GM21367 (cell line): ENCODE measurements around the gene FAM229B.
"Not testable (repeated sequence)": the region's sequence is repeated elsewhere in the genome, so short reads cannot be mapped to it uniquely, and the experiment has no call there.

Experiments
- ATAC-seq: cut with Tn5 transposase; IDR thresholded peaks from one replicate; pipeline ENCODE4 v1.9.1; 2021; ENCODE audit not compliant: unreplicated experiment

FAM229B gene

GRCh38 chr6:112087136-112087911 lies at the start of gene FAM229B, which contains the start of gene TUBE1:
Gene FAM229B (plus strand): TSS chr6:112087591. CDS start chr6:112099284, 11,693 bp downstream.
Gene TUBE1 (minus strand): TSS chr6:112087482. CDS start chr6:112087434, 48 bp downstream.
- peak; percentile 99 for ATAC-seq

DNA sequence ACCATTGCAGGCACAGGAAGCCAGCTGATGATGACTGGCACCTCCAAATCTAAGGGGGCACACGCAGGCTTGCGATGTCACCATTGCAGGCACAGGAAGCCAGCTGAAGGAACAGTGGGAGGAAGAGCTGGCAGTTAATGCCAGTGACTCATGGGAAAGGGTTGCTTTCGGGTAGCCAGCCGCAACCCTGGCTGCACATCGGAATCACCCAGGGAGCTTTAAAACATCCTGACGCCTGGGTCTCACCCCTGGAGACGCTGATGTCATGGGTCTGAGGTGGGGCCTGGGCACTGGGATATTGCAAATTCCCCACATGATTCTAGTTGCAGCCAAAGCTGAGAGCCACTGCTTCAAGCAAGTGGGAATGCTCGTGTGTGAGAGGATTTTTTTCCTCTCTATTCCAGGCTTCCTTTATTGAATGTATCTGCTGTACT lies 49.6 kb upstream of the FAM229B start:
- ATAC-seq: no peak

DNA sequence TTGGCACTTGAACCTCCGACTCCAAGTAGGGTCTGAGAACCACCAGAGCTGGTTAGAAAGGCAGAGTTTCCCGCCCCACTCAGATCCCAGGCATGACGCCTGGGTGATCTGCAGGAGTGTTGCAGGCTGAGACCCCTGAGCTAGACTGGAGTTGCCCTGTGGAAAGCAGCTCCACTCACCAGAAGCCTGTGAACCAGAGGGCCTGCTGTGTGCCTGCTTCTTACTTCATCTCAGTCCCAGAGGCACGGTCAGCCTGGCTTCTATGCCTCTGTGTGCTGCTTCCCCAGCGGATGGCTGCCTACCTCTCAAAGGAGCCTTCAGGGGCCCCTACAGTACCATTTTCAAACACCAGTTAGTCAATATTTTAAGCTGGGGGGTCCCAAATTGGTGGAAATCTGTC lies 49.1 kb upstream of the FAM229B start:
- no peak for ATAC-seq

GRCh38 chr6:112038756-112039430 lies 48.5 kb upstream of the FAM229B start:
- ATAC-seq: no peak

GRCh38 chr6:112039431-112039770 lies 48.0 kb upstream of the FAM229B start:
- no peak for ATAC-seq

- no peak for ATAC-seq
Observed at GRCh38 chr6:112040956-112041355, 46.4 kb upstream of the FAM229B start.

- ATAC-seq: no peak
Observed at GRCh38 chr6:112041535-112041934, 45.9 kb upstream of the FAM229B start.

DNA sequence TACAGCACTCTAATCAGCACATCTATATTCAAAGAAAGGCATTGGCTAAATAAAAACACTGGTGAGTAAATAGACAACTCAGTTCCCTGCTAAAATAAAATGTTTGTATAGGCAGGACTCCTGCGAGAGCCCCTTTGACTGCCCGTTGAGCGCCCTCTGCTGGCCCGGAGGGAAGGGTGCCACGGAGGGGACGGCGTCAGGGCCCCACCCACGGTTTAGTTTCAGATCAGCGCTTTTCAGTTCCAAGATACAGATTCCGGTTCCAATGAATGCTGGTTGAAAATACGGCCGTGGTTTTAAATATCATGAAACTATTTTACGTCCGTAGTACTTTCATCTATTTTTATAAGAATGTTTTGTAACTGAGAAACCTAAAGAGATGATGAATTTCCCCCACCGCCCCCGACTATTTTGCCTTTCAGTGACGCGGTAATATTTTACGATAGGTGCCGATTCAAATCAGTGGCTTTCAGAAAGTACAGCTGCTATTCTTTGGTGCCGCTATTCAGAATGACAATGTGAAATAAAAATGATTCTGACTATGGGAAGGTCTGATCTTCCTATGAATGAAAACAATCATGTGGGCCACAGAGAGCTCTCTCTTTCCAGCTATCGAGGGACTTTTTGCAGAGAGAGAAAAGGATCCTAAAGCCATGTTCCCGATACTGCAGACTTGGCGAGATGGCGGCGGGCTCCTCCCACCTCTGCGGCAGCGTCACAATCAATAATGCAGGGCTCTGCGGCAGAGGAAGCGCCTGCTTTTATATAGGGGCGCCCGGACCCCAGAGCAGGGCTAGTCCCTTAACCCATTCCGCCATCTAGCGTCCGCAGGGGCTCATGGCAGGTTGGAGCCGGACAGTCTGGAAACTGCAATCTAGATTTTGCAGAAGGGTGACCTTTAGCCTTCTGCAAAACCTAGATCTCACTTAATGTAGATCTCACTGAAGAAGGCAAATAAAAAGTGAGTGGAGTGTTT lies 44.1 kb upstream of the FAM229B start:
- peak; percentile 90 for ATAC-seq

DNA sequence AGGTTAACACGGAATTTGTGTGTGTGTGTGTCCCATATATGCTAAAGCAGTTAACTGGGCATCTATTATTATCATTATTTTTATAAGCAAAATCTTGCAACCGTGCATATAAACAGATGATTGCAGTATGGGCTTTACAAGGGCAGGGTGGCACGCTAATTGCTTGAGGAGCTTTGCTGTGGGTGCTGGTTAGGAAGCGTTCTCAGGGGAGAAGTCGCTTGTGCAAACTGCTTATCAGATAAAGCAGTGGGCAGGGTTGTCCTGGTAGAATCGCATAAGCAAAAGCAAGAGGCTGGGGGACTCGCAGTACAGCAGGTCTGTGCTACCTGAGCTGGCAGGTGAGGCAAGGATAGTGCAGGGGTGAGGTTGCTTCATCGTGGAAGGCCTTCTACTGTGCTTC lies 43.2 kb upstream of the FAM229B start:
- ATAC-seq: no peak

- ATAC-seq: no peak
Observed at GRCh38 chr6:112044856-112045255, 42.5 kb upstream of the FAM229B start.

DNA sequence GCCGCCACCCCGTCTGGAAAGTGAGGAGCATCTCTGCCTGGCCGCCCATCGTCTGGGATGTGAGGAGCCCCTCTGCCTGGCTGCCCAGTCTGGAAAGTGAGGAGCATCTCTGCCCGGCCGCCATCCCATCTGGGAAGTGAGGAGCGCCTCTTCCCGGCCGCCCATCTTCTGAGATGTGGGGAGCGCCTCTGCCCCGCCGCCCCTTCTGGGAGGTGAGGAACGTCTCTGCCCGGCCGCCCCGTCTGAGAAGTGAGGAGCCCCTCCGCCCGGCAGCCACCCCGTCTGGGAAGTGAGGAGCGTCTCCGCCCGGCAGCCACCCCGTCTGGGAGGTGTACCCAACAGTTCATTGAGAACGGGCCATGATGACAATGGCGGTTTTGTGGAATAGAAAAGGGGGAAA lies 39.9 kb upstream of the FAM229B start:
- ATAC-seq: not testable (repeated sequence)

GRCh38 chr6:112049026-112049799 lies 38.2 kb upstream of the FAM229B start:
- no peak for ATAC-seq

DNA sequence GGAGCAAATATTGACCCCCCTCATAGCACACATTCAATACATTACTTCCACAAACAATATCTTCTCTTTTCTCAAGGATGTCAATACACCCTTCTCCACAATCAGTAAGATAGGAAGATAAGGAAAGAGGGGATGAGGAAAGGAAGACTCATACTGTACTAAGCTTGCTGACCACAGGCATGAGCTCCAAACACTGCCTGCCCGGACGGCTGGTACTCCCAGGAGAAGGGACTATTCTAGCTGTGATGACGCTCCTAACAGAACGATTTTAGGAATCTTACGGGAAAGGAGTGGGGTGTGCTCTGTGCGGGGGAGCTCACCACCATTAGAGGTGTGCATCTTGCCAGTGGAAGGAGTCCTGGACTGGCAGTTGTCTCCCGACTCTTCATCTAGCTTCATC lies 37.4 kb upstream of the FAM229B start:
- ATAC-seq: no peak

DNA sequence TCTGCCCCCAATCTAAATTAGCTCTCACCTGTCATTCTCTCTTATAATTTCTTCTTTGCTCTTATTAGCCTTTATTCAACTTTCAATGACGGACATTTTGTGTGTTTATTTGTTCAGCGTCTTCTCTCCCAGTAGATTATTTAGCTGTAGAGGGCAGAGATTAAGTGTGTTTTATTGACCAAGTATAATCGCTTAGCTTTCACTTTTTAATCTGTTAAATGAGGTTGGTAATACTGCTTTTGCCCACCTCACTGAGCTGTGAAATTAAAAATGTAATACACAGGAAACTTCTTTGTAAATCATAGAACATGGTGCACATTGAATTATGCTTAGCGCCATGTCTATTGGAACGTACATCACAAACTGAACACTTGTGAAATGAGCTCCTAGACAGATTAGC lies 37.0 kb upstream of the FAM229B start:
- ATAC-seq: no peak

DNA sequence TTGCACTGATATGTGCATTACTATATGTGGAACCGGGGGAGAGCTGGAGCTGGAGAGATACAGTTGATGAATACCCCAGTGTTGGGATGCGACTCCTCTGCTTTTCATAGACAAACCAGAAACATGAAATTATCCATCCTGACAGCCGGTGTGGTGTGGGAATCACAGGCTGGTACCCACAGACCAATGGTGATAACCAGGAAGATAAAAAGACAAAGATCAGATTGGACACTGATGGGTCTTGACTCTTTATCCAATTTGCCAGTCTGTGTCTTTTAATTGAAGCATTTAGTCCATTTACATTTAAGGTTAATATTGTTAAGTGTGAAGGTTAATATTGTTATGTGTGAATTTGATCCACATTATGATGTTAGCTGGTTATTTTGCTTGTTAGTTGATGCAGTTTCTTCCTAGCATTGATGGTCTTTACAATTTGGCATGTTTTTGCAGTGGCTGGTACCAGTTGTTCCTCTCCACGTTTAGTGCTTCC lies 36.1 kb upstream of the FAM229B start:
- ATAC-seq: not testable (repeated sequence)

GRCh38 chr6:112054001-112054400 lies 33.4 kb upstream of the FAM229B start, which contains the start of gene CCN6:
Gene CCN6 (plus strand): TSS chr6:112054104. CDS start chr6:112054358, 254 bp downstream.
- ATAC-seq: no peak

- no peak for ATAC-seq
Observed at GRCh38 chr6:112054555-112055190, 32.7 kb upstream of the FAM229B start.

DNA sequence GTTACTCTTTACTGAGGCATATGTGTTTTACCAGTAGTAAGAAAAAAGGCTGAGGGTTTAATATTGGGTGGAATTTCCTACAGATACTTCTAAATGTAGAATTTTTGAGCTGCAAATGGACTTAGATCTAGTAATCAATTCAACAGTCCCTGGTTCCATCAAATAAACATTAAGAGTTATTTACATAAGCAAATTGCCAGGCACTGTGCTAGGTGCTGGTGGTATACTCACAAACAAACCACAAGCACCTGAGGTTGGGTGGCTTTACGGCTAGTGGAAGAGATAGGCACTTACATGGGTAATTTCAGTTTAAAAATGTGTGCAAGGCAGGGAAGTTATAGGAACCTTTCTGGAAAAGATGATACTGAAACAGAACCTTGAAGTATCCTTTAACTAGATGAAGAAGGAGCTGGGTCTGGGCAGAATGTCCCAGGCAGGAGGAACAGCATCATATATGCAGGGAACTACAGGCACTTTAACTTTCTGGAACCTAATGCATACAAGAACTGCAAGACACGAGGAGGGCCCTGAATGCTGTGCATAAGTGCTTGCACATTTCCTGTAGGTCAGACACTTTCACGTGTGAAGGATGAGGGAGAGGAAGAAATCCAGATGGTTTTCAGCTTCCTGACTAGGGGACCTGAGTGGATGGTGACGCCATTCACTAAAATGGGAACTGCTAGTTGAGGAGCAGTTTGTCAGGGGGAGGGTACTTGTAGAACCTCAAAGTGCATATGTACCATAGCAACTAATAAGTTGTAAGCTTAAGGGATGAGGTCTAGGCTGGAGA lies 29.0 kb upstream of the FAM229B start:
- no peak for ATAC-seq

- no peak for ATAC-seq
Observed at GRCh38 chr6:112061605-112062004, 25.8 kb upstream of the FAM229B start.
